ENCODE results near the gene NTNG1. TPM values are rescaled to one million over a fixed set of nuclear protein-coding genes. Genes with fewer than 3 reads are reported as not detected.

Gene NTNG1
- total RNA-seq, 1 experiment from 2014 or later: 2.3 TPM

GRCh38 chr1:107262467-107263286 is 121.8 kb downstream of the NTNG1 start (continued):
- no peak for TF ChIP-seq SP1 (CRISPR knock-in tag; conservative IDR thresholded peaks at IDR 0.05)
- no peak for TF ChIP-seq NR1H2 (CRISPR knock-in tag; IDR thresholded peaks at IDR 0.05)
- TF ChIP-seq USF1 (CRISPR knock-in tag; IDR thresholded peaks at IDR 0.05): no peak

GRCh38 chr1:107263291-107263915 is 122.6 kb downstream of the NTNG1 start:
- H3K36me3 Mint-ChIP-seq: no peaks in the 10 kb centered on the region
- TF ChIP-seq ERG (CRISPR knock-in tag; IDR thresholded peaks at IDR 0.05) (no peak), IRF2 (CRISPR knock-in tag; IDR thresholded peaks at IDR 0.05; ENCODE audit: borderline replicate concordance, low read depth) (no peak), CBFB (CRISPR knock-in tag; IDR thresholded peaks at IDR 0.05; ENCODE audit: low read depth) (no peak), TEAD1 (CRISPR knock-in tag; IDR thresholded peaks at IDR 0.05) (no peak), FOXP4 (CRISPR knock-in tag; IDR thresholded peaks at IDR 0.05) (no peak), ESRRA (CRISPR knock-in tag; IDR thresholded peaks at IDR 0.05; ENCODE audit: borderline replicate concordance) (no peak), CREM (CRISPR knock-in tag; IDR thresholded peaks at IDR 0.05) (no peak), MYBL2 (CRISPR knock-in tag; IDR thresholded peaks at IDR 0.05) (no peak)
- no peaks in the 10 kb centered on the region for H3K27me3 Mint-ChIP-seq (ENCODE audit: low read depth)
- H3K4me3 Mint-ChIP-seq: no peak overlapping the region
- ATAC-seq: no peak
- peaks cover 13% of the 10 kb centered on the region for H3K4me1 Mint-ChIP-seq
- ChIA-PET POLR2A (no interaction called here), CTCF (interaction anchor here (1.2 kb wide), 1 partner anchor 14 kb away, joined by 3 read pairs; no protein-coding TSS in a partner anchor)
- DNase-seq (ENCODE audit: low spot score): no peak
- H3K27ac Mint-ChIP-seq: no peak overlapping the region
- no peaks in the 10 kb centered on the region for H3K9me3 Mint-ChIP-seq

GRCh38 chr1:107264007-107264406 is 123.2 kb downstream of the NTNG1 start:
- Mint-ChIP-seq H3K27ac (no peak overlapping the region), H3K36me3 (no peaks in the 10 kb centered on the region), H3K9me3 (no peaks in the 10 kb centered on the region), H3K27me3 (ENCODE audit: low read depth) (no peaks in the 10 kb centered on the region), H3K4me3 (no peak overlapping the region), H3K4me1 (peaks cover 10% of the 10 kb centered on the region)
- CTCF ChIA-PET: interaction anchor here (1.2 kb wide), 1 partner anchor 13 kb away, joined by 3 read pairs; no protein-coding TSS in a partner anchor
- POLR2A ChIA-PET: no interaction called here
- DNase-seq (ENCODE audit: low spot score) (no peak), ATAC-seq (no peak)
- TF ChIP-seq ZBTB21 (CRISPR knock-in tag; IDR thresholded peaks at IDR 0.05; ENCODE audit: borderline replicate concordance): no peak
- TF ChIP-seq NFE2L1 (CRISPR knock-in tag; IDR thresholded peaks at IDR 0.05): no peak
- TF ChIP-seq ZSCAN18 (CRISPR knock-in tag; IDR thresholded peaks at IDR 0.05): no peak

GRCh38 chr1:107264561-107264960 is 123.7 kb downstream of the NTNG1 start:
- no peak overlapping the region for H3K4me3 Mint-ChIP-seq
- no peaks in the 10 kb centered on the region for H3K9me3 Mint-ChIP-seq
- ChIA-PET POLR2A (no interaction called here), CTCF (interaction anchor here (1.2 kb wide), 1 partner anchor 13 kb away, joined by 3 read pairs; no protein-coding TSS in a partner anchor)
- H3K36me3 Mint-ChIP-seq: no peaks in the 10 kb centered on the region
- H3K4me1 Mint-ChIP-seq: peaks cover 10% of the 10 kb centered on the region
- no peaks in the 10 kb centered on the region for H3K27me3 Mint-ChIP-seq (ENCODE audit: low read depth)
- ATAC-seq (no peak), DNase-seq (ENCODE audit: low spot score) (no peak)
- H3K27ac Mint-ChIP-seq: no peak overlapping the region
- no peak for TF ChIP-seq ZNF219 (CRISPR knock-in tag; IDR thresholded peaks at IDR 0.05; ENCODE audit: borderline replicate concordance)
- TF ChIP-seq PREB (CRISPR knock-in tag; IDR thresholded peaks at IDR 0.05; ENCODE audit: borderline replicate concordance): no peak
- no peak for TF ChIP-seq ZNF138 (CRISPR knock-in tag; conservative IDR thresholded peaks at IDR 0.05)
- no peak for TF ChIP-seq CBFB (CRISPR knock-in tag; IDR thresholded peaks at IDR 0.05; ENCODE audit: low read depth)
- no peak for TF ChIP-seq CDX4 (CRISPR knock-in tag; IDR thresholded peaks at IDR 0.05; ENCODE audit: borderline replicate concordance)
- no peak for TF ChIP-seq GTF2I (CRISPR knock-in tag; conservative IDR thresholded peaks at IDR 0.05)
- no peak for TF ChIP-seq FOXP1 (CRISPR knock-in tag; IDR thresholded peaks at IDR 0.05; ENCODE audit: borderline replicate concordance)

Data from WTC11 (cell line).